H9 (cell line): Measurements from ENCODE around the gene NPTX1. TPM values are rescaled to one million over a fixed set of nuclear protein-coding genes. Genes with fewer than 3 reads are reported as not detected.

Experiments
- DNase-seq: peaks from one replicate; pipeline ENCODE4 v3.0.0-alpha.2; 2017
- H2AFZ ChIP-seq: one replicate; pipeline ENCODE4 v1.6.1; 2013; ENCODE audit warnings: mild to moderate bottlenecking, low read length, control low read depth, moderate library complexity
- H2AK5ac ChIP-seq: 2 replicates; pipeline ENCODE4 v1.6.1; 2013; ENCODE audit warnings: low read length, control low read depth, mixed read lengths; ENCODE audit not compliant: insufficient read length
- H2BK120ac ChIP-seq: one replicate; pipeline ENCODE4 v1.6.1; 2013; ENCODE audit warnings: low read depth, mild to moderate bottlenecking, low read length, control low read depth, inconsistent platforms; ENCODE audit not compliant: poor library complexity, severe bottlenecking
- H2BK12ac ChIP-seq: 2 replicates; pipeline ENCODE4 v1.6.1; 2013; ENCODE audit warnings: low read length, control low read depth, mixed read lengths, low read depth; ENCODE audit not compliant: insufficient read length
- H2BK15ac ChIP-seq: 2 replicates; pipeline ENCODE4 v1.6.1; 2013; ENCODE audit warnings: low read depth, low read length, control low read depth
- H2BK20ac ChIP-seq: one replicate; pipeline ENCODE4 v1.6.1; 2013; ENCODE audit warnings: low read depth, mild to moderate bottlenecking, low read length, control low read depth, inconsistent platforms; ENCODE audit not compliant: poor library complexity, severe bottlenecking
- H2BK5ac ChIP-seq: 2 replicates; pipeline ENCODE4 v1.6.1; 2013; ENCODE audit warnings: low read length, control low read depth, mixed read lengths; ENCODE audit not compliant: insufficient read length
- H3K14ac ChIP-seq: 2 replicates; pipeline ENCODE4 v1.6.1; 2013; ENCODE audit warnings: low read length, control low read depth; ENCODE audit not compliant: insufficient read depth
- H3K18ac ChIP-seq: 2 replicates; pipeline ENCODE4 v1.6.1; 2013; ENCODE audit warnings: low read depth, mild to moderate bottlenecking, mixed read lengths, low read length, control low read depth; ENCODE audit not compliant: insufficient read length
- H3K23ac ChIP-seq: 2 replicates; pipeline ENCODE4 v1.6.1; 2013; ENCODE audit warnings: low read length, control low read depth, mixed read lengths, low read depth; ENCODE audit not compliant: insufficient read length
- H3K23me2 ChIP-seq: 2 replicates; pipeline ENCODE4 v1.6.1; 2013; ENCODE audit warnings: low read depth, mild to moderate bottlenecking, mixed read lengths, low read length, control low read depth; ENCODE audit not compliant: insufficient read length, poor library complexity, severe bottlenecking
- H3K27ac ChIP-seq: 2 replicates; pipeline ENCODE4 v1.5.1; 2013; ENCODE audit warnings: low read length, control low read depth, mixed read lengths, low read depth; ENCODE audit not compliant: insufficient read length
- H3K27me3 ChIP-seq: 2 replicates; pipeline ENCODE4 v1.6.1; 2013; ENCODE audit warnings: low read length, control low read depth, inconsistent platforms; ENCODE audit not compliant: insufficient read depth
- H3K4ac ChIP-seq: 2 replicates; pipeline ENCODE4 v1.6.1; 2013; ENCODE audit warnings: low read depth, mild to moderate bottlenecking, control low read depth, inconsistent platforms, low read length, moderate library complexity
- H3K4me1 ChIP-seq: 2 replicates; pipeline ENCODE4 v1.6.1; 2013; ENCODE audit warnings: low read length, control low read depth, inconsistent platforms; ENCODE audit not compliant: insufficient read depth
- H3K4me2 ChIP-seq: 2 replicates; pipeline ENCODE4 v1.6.1; 2013; ENCODE audit warnings: low read length, control low read depth, mixed read lengths; ENCODE audit not compliant: insufficient read length, insufficient read depth
- H3K56ac ChIP-seq: 2 replicates; pipeline ENCODE4 v1.6.1; 2013; ENCODE audit warnings: low read depth, mild to moderate bottlenecking, mixed read lengths, low read length, control low read depth; ENCODE audit not compliant: insufficient read length
- H3K79me1 ChIP-seq: 2 replicates; pipeline ENCODE4 v1.6.1; 2013; ENCODE audit warnings: low read depth, mild to moderate bottlenecking, moderate library complexity, low read length, control low read depth, inconsistent platforms; ENCODE audit not compliant: insufficient read depth, poor library complexity, severe bottlenecking
- H3K79me2 ChIP-seq: 2 replicates; pipeline ENCODE4 v1.6.1; 2013; ENCODE audit warnings: low read length, control low read depth, inconsistent platforms; ENCODE audit not compliant: insufficient read depth
- H3K9ac ChIP-seq: 2 replicates; pipeline ENCODE4 v1.6.1; 2013; ENCODE audit warnings: low read length, control low read depth, mixed read lengths; ENCODE audit not compliant: insufficient read length; ENCODE audit errors: extremely low read depth
- H3K9me3 ChIP-seq: one replicate; pipeline ENCODE4 v1.6.1; 2013; ENCODE audit warnings: low read depth, low read length, inconsistent platforms; ENCODE audit not compliant: control insufficient read depth
- H3T11ph ChIP-seq: one replicate; pipeline ENCODE4 v1.6.1; 2013; ENCODE audit warnings: mild to moderate bottlenecking, low read length, control low read depth, inconsistent platforms
- H4K20me1 ChIP-seq: one replicate; pipeline ENCODE4 v1.6.1; 2013; ENCODE audit not compliant: control insufficient read depth, insufficient read length, insufficient read depth
- H4K5ac ChIP-seq: 2 replicates; pipeline ENCODE4 v1.6.1; 2013; ENCODE audit warnings: low read depth, mild to moderate bottlenecking, mixed read lengths, low read length, control low read depth; ENCODE audit not compliant: insufficient read length
- H4K8ac ChIP-seq: replicated peaks from 2 replicates; pipeline ENCODE4 v1.6.1; 2013; ENCODE audit warnings: low read length, control low read depth, mixed read lengths, low read depth; ENCODE audit not compliant: insufficient read length
- H4K91ac ChIP-seq: 2 replicates; pipeline ENCODE4 v1.6.1; 2013; ENCODE audit warnings: low read depth, mild to moderate bottlenecking, moderate library complexity, mixed read lengths, low read length, control low read depth; ENCODE audit not compliant: insufficient read length
- H3K27ac Mint-ChIP-seq, 3 experiments: 2 replicates in 2 of 3; 3 replicates in 1 of 3; pipeline ENCODE4 v1.8.0; 2020 to 2021; ENCODE audit warnings: mixed read lengths in 3 of 3, mild to moderate bottlenecking in 1 of 3, moderate library complexity in 1 of 3
- H3K27me3 Mint-ChIP-seq: 2 replicates; pipeline ENCODE4 v1.8.0; 2021; ENCODE audit warnings: low read depth, mild to moderate bottlenecking, moderate library complexity, mixed read lengths
- H3K36me3 Mint-ChIP-seq, 3 experiments: 2 replicates in 2 of 3; 3 replicates in 1 of 3; pipeline ENCODE4 v1.8.0; 2020 to 2021; ENCODE audit warnings: low read depth in 3 of 3, mixed read lengths in 3 of 3; ENCODE audit not compliant: insufficient read depth in 1 of 3
- H3K4me1 Mint-ChIP-seq, 2 experiments: 2 replicates each; pipeline ENCODE4 v1.8.0; 2020; ENCODE audit warnings: mixed read lengths in 2 of 2
- H3K4me3 Mint-ChIP-seq, 2 experiments: 2 replicates in 1 of 2; 3 replicates in 1 of 2; pipeline ENCODE4 v1.8.0; 2020 to 2021; ENCODE audit warnings: mild to moderate bottlenecking in 2 of 2, mixed read lengths in 2 of 2, moderate library complexity in 1 of 2
- H3K9me3 Mint-ChIP-seq, 2 experiments: 2 replicates in 1 of 2; 3 replicates in 1 of 2; pipeline ENCODE4 v1.8.0; 2020; ENCODE audit warnings: mild to moderate bottlenecking in 2 of 2, mixed read lengths in 2 of 2, moderate library complexity in 1 of 2
- CTCF ChIP-seq: fragments of 200-600 bp; sonication (generic); conservative IDR thresholded peaks from 3 replicates; pipeline ENCODE4 v1.8.0; 2021; ENCODE audit warnings: antibody characterized with exemption, mild to moderate bottlenecking
- WGBS: extraction: QIAGEN DNeasy Blood & Tissue Kit; methylation state at CpG from one replicate; pipeline ENCODE4 v1.1.7; 2013; ENCODE audit warnings: missing lambda C conversion rate, low lambda C conversion rate, mixed read lengths; ENCODE audit not compliant: insufficient read length; ENCODE audit errors: extremely low coverage; 5-methylcytosine and 5-hydroxymethylcytosine counted together
- total RNA-seq: library from RNA; stranded (reverse); gene quantifications from 2 replicates; pipeline ENCODE4 v1.2.1, GENCODE V29; 2021

The NPTX1 gene
- total RNA-seq, 1 experiment from 2014 or later: 20.5 TPM

GRCh38 chr17:80452173-80452915, 24.1 kb downstream of the NPTX1 start:
- Histone ChIP-seq H3K27me3 (no peaks in the 10 kb centered on the region), H4K8ac (no peak overlapping the region), H2BK5ac (no peak overlapping the region), H4K91ac (no peak overlapping the region), H3K79me1 (no peaks in the 10 kb centered on the region), H3K23me2 (peaks cover 10% of the 10 kb centered on the region), H2BK120ac (no peak overlapping the region), H3K14ac (no peak overlapping the region), H3K27ac (no peak overlapping the region), H3K79me2 (no peaks in the 10 kb centered on the region), H3K56ac (no peak overlapping the region), H3K9me3 (no peaks in the 10 kb centered on the region), H3T11ph (no peak overlapping the region), H2AFZ (no peak overlapping the region), H3K4ac (no peak overlapping the region), H2BK12ac (no peak overlapping the region), H2BK20ac (no peak overlapping the region), H4K5ac (no peak overlapping the region), H2AK5ac (no peak overlapping the region), H2BK15ac (no peak overlapping the region), H4K20me1 (no peaks in the 10 kb centered on the region), H3K4me1 (peaks cover 2% of the 10 kb centered on the region; the same call in 1 of the 2 replicates), H3K18ac (no peak overlapping the region), H3K9ac (no peak overlapping the region), H3K23ac (no peak overlapping the region), H3K4me2 (no peak overlapping the region)
- TF ChIP-seq CTCF: no peak
- Mint-ChIP-seq H3K9me3 (no peaks in the 10 kb centered on the region), H3K27me3 (peaks cover 55% of the 10 kb centered on the region), H3K4me1 (peaks cover 13 to 24% of the 10 kb centered on the region in 2 experiments), H3K4me3 (peak overlapping the region in 1 of 2 experiments; percentile 12; a peak in 1 of 5 replicates), H3K27ac (no peak overlapping the region), H3K36me3 (peaks cover 0 to 2% (median 0%) of the 10 kb centered on the region in 3 experiments; a peak in 1 of 7 replicates)
- WGBS: no CpG with 5 or more reads among the region's 14 CpGs
- DNase-seq: no peak
